ENCODE measurements around the gene ECSCR. TPM values are rescaled to one million over a fixed set of nuclear protein-coding genes. Genes with fewer than 3 reads are reported as not detected.

Gene ECSCR
- total RNA-seq, 1 experiment from 2014 or later: not detected

- no peak for DNase-seq (ENCODE audit: extremely low read depth, low read depth)
Measured at GRCh38 chr5:139474890-139475791, 12.6 kb upstream of the ECSCR start.

GRCh38 chr5:139473565-139473964, 11.0 kb upstream of the ECSCR start:
- DNase-seq (ENCODE audit: extremely low read depth, low read depth): no peak

DNA sequence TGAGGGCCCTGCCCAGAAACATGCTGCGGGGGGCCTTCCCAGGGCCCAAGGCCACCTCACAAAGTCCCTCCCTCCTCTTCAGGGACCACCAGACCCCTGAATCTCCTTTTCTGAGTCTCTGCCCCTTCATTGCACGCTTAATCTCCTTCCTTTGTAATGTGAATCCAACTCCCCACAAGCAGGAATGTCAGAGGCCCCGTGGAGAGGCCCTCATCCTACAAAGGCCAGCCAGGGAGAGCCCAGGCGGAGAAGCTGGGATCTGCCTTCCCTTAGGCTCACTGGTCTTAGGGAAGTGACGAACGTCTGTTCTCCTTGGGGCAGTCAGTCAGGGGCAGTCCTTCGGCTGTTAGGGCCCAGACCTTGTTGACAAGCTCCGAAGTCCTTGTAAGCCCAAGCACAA, 10.6 kb upstream of the ECSCR start:
- no peak for DNase-seq (ENCODE audit: extremely low read depth, low read depth)

- no peak for DNase-seq (ENCODE audit: extremely low read depth, low read depth)
Measured at GRCh38 chr5:139472386-139473030, 10.0 kb upstream of the ECSCR start.

DNA sequence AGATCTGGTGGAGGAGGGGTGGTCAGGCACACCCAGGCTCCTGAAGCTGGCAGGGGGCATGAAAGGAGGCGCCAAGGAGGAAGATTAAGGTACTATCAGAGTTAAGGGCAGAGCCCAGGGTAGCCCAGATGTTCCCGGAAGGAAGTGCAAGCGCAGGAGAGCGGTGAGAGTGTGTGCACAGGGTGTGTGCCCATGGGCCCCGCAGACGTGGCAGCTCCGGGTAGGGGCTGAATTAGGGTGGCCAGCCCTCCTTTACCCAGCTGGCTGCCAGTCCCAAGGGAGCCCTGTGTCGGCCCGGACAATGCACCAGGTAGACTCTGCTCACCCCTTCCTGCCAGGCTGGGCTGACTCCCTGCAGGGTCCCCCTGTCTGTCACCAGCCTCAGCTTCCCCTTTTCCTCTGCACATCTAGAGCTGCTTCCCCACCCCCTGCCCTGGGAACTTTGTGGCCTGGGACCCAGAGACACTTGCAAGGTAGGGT, 8.3 kb upstream of the ECSCR start, which contains the start of gene SMIM33:
SMIM33 (plus strand) TSS at position 184 of the 480 bp plus-strand sequence; CDS start at position 302, 118 bp downstream.
- no peak for DNase-seq (ENCODE audit: extremely low read depth, low read depth)

DNA sequence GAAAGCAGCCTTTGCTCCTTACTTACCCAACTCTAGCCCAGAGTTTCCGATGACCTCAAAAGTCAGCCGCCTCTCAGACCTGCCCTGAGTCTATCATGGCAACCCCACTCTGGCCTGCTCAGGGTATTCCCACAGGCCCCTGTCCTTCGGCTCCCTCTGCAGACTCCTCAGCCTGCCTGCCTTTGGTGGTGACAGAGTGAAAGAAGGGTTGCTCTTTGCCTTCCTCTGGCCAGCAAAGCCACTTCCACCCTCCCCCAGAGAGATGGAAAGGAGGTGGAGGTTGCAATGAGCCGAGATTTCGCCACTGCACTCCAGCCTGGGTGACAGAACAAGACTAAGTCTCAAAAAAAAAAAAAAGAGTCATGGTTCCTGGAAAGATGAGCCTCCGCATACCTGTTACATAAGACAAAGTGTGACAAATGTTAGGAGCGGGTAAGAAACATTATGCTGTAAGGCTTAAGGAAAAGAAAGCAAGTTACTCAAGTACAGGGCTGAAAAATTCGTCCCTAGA, 5.9 kb upstream of the ECSCR start:
- no peak for DNase-seq (ENCODE audit: extremely low read depth, low read depth)

DNA sequence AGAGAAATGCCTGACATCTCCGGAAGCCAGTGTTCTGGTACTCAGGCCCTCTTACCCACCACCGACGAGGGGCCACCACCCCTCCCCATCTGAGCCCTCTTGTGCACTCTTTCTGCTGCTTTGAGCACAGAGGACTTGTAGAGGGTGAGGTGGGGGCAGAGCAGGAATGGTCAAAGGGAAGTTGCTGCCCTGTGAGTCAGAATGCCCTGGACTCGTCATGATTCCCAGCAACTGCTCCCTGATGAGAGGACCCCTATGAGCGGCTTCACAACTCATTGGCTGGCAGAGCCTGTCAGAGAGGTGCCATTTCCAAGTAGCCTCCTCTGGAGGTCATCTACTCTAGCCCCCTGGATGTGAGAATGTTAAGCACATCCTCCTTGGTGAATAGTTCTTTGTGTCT, 845 bp downstream of the ECSCR start:
- DNase-seq (ENCODE audit: extremely low read depth, low read depth): no peak

DNA sequence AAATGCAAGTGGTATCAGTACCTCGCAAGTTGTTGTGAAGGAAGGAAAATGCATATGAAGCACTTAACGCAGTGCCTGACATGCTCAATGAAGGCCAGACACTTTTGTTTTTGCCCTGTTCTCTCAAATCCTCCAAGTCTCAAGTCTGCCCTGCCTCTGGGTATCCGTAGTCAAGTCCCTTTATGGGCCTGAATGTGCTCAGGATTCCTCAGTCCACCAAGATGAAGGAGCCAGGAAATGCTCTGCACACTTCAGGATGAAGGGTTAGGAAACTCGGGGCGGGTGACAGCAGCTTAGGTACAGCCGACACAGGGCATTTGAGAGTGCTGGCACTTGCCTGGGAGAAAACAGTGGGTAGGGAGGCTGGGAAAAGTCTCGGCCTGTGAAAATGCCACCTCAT, 1.4 kb downstream of the ECSCR start:
- DNase-seq (ENCODE audit: extremely low read depth, low read depth): no peak

DNA sequence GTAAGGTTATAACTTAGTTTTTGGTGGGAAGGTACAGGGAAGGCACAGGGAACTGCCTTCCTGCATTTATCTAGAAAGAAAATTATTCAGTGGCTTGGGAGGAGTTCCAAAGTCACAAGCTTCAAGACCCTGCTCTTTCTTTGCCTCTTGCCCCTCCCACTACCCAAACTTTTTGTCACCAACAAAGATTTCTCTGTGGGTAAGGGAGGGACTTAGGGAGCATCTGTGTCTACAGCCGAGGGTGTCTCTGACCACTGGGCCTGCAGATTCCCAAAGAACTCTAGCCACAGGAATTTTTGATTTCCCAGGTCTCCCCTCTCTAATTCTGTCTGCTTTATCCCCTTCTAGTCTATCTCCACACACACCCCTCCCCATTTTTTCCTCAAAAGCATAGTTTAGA, 2.1 kb downstream of the ECSCR start:
- no peak for DNase-seq (ENCODE audit: extremely low read depth, low read depth)

DNA sequence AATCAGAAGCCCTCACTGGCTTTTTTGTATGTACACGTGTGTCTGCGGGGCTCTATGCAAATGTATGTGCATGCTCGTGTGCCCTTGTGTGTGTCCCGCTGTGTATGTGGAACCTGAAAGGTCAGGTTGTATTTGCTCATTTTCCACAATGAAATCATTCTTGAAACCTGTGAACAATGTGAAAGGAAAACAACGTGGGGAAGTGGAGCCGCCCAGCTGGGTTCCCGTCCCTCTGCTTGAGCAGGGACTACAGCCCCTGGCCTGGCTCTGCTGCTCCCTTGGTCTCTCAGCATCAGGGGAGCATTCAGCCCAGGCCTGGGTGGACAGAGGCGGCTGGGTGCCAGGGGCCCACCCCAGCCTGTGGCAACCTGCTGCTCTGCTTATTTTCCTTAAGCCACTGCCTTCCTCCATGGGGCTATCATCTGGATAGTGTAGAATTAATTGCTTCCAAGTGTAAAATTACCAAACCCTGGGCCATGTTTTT, 3.0 kb downstream of the ECSCR start:
- DNase-seq (ENCODE audit: extremely low read depth, low read depth): no peak

GRCh38 chr5:139458580-139459407, 3.7 kb downstream of the ECSCR start:
- DNase-seq (ENCODE audit: extremely low read depth, low read depth): no peak

DNA sequence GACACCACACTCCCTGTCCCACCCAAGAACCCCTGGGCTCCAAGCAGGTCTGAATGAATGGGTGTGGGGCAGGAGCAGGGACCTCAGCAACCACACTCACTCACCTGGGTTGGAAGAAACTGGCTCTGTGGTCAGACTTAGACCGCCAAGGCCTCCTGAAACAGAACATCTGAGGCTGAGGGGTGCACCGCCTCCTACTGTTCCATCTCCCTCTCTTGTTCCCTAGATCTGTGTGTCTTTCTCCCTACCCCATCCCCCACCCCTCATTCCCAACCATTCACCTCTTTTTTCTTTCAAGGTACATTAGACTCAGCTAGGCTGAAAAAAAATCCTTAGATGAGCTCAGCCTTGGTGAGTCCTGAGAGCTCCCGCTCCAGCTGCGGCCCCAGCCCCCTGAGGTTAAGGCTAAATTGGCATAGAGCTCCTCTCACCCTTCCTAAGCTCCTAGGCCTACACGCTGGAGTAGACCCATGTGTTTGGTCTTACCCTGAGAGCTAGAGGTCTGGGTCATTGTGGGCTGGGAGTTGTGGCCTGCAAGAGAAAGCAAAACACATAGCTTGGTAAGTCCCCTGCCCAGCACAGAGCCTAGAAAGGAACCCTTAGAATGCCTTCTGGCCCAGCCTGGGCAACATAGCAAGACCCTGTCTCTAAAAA, 4.8 kb downstream of the ECSCR start:
- DNase-seq (ENCODE audit: extremely low read depth, low read depth): no peak

GRCh38 chr5:139457241-139457640, 5.3 kb downstream of the ECSCR start:
- DNase-seq (ENCODE audit: extremely low read depth, low read depth): no peak

DNA sequence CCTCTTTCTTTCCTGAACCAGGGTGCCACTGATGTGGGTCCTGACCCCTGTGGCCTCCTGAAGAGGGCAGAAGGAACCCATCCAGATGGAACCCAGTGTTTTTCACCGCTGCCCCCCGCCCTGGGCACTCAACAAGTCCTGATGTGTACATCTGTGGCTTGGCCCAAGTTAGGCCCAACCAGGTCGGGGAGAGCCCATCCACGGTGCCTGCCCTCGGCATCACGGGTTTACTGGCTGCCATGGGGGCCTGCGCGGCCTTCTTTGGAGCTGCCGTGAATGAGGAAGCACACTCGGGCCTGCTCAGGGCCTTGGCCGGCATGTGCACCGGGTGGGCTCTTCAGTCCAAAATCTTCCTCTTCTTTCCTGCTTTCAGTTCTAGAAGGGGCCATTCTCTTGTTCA, 5.8 kb downstream of the ECSCR start:
- no peak for DNase-seq (ENCODE audit: extremely low read depth, low read depth)

GRCh38 chr5:139454568-139455290, 7.8 kb downstream of the ECSCR start:
- no peak for DNase-seq (ENCODE audit: extremely low read depth, low read depth)

- DNase-seq (ENCODE audit: extremely low read depth, low read depth): no peak
Measured at GRCh38 chr5:139453683-139454567, 8.6 kb downstream of the ECSCR start.

DNA sequence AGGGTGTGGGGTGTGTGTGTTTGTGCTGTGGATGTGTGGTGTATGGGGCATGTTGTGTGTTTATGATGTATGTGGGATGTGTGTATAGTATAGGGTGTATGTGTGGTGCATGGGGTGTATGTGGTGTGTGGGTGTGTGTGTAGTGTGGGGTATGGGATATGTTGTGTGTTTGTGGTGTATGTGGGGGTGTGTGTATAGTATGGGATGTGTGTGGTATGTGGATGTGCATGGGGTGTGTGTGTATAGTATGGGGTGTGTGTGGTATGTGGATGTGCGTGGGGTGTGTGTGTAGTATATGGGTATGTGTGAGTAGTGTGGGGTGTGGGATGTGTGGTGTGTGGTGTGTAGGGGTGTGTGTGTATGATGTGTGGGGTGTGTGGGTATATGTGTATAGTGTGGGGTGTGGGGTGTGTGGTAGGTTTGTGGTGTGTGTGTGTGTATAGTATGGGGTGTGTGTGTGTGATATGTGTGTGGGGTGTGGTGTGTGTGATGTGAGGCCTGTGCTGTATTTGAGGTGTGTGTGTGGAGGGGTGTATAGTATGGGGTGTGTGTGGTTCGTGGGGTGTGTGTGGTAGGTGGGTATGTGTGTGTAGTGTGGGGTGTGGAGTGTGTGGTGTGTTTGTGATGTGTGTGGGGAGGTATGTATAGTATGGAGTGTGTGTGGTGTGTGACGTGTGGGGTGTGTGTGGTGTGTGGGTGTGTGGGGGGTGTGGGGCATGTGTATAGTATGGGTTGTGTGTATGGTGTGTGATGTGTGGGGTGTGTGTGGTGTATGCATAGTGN, 10.5 kb downstream of the ECSCR start:
- DNase-seq (ENCODE audit: extremely low read depth, low read depth): no peak

GRCh38 chr5:139451176-139451575, 11.4 kb downstream of the ECSCR start:
- no peak for DNase-seq (ENCODE audit: extremely low read depth, low read depth)

Data from NCI-H460 (cell line).